GM04503 (cell line): ENCODE data around the gene MOXD1.

Experiments used
- DNase-seq: peaks from one replicate; pipeline ENCODE4 v3.0.0-alpha.2; 2012; ENCODE audit warnings: low read depth

Gene MOXD1

GRCh38 chr6:132399376-132400074 lies 1.8 kb downstream of the MOXD1 start:
- no peak for DNase-seq

DNA sequence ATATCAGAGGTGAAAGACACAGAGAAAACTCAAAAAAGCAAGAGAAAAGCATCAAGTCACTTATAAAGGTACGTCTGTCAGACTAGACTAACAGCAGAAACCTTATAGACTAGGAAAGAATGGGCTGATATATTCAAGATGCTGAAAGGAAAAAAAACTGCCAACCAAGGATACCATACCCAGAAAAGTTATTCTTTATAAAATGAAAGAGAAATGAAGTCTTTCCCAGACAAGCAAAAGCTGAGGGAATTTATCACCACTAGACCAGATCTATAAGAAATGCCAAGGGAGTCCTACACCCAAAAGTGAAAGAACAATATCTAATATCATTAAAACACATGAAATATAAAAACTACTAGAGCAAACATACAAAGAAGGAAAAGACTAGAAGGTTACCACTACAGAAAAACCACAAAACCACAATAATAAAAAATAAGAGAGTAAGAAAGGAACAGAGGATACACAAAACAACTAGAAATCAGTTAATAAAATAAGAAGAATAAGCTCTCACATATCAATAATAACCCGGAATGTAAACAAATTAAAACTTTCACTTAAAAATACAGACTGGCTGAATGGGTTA lies 6.2 kb downstream of the MOXD1 start:
- DNase-seq, result no peak

GRCh38 chr6:132392792-132393191 lies 8.5 kb downstream of the MOXD1 start:
- no peak for DNase-seq

DNA sequence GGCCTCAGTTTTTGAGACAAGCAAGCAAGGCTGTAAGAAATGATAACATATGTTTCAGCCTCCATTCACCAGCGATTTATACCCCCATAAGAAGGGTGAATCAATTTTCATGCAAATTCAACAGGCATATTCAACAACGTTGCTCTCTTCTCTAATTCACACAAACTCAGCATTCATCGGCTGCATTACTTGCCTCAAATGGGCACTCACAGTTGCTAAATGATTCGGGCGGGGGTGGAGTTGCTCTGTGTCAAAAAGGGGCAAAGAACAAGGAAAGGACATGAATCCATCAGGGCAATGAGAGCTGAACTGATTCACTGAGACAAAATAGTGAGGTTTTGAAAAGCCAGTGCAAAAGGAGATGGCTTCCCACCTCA lies 9.0 kb downstream of the MOXD1 start:
- no peak for DNase-seq

DNA sequence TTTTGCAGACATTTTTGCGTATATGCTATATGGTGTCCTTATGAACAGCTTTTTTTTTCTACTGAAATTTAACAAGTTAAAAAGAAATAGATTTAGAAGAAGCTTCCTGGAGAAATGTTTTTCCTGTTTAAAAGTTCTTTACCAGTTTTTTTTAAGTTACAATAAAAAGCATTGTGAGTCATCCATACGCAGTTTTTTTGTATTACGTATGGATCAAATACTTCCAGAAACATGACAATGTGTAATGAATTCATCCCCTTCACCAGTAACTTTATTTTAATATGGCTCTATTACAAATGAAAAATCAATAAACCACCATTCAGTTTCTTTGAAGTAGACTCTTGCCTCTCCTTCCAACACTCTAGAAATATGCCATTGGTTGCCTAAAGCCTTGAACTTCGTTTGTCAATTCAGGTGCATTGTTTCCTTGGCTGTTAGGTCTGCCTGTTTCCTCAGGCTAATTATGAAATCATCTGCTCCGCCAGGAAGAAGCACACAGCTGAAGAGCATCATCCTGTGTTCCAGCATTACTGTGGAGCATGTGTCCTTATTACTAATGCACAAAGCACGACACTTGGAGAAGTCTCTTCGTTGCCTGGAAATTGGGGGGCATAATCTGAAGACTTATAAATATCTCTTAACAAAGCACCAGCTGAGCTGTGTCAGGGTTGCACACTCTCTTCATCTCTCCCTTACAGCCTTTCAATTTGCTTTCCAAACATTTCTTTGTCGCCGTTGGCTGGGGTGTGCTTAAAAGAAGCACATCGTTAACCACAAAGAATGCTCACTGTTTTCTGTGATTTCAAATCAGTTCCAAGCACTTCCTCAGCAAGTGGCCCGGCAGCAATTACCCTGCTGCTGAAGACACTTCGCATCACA lies 9.6 kb downstream of the MOXD1 start:
- peak; percentile 82 for DNase-seq

DNA sequence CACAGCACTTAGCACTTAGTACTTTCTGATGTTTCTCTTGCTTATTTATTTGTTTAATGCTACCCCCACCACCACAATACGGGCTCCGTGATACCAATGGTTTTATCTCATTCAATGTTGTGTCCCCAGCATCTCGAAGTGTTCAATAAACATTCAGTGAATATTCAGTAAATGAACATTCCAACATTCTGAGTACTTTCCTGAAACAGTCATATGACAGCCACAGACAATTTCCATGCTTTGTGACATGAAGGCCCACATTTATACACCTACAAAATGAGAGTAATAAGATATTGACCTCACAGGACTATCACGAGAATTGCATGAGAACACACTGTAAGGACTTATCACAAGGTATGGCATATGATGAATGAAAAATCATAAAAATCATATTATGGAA lies 10.8 kb downstream of the MOXD1 start:
- no peak for DNase-seq

DNA sequence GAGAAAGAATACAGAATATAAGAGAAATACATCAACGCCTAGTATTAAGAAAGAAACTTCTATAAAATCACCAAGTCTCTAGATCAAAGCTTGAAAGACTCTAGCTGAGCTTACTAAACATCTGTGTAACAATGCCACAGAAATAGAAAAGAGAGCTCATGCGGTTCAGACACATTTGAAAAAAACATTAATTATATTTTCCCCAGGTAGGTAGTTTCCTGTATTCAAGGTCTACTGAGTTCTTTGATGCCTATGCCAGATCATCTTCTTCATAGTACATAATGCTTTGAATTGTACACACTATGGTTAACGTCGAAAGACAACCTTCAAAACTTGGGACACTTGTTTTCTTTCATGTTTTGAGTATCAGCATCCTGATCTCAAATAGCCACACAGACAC lies 11.3 kb downstream of the MOXD1 start:
- DNase-seq, result no peak

- DNase-seq, result no peak
These were observed 13.0 kb downstream of the MOXD1 start for GRCh38 chr6:132388291-132388690.

GRCh38 chr6:132382630-132383175 lies 18.6 kb downstream of the MOXD1 start:
- DNase-seq, result no peak

- no peak for DNase-seq
These were observed 19.9 kb downstream of the MOXD1 start for GRCh38 chr6:132381381-132381780.

DNA sequence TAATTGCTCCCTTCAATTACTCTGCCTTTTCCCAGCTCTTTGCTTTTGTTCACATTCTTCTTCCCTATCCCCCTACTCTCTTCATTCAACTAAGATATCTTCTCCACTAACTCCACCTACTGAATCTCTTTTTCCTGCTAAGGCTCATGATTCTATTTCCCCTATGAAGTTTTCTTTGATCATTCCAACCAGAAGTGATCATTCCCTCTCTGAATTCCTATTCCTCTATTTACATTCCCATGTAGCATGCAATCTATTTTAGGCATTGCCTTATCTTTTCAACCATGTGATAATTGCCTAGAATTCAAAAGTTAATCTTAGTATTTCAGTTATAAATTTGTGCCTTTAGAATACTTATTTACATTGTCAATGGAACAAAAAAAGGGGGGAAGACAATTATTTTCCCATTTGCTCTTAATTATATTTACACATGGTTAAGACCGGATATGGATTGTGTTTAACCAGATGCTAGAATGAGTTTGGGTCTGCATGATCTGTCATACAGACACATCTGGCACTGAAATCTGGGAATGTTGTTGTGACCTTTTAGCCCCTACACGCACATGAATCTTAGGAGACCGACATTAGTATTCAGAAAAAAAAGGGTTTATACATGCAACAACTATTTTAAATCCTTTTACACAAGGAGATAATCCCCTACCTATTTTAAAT lies 20.8 kb downstream of the MOXD1 start:
- no peak for DNase-seq

GRCh38 chr6:132369526-132369925 lies 31.7 kb downstream of the MOXD1 start:
- peak; percentile 69 for DNase-seq

GRCh38 chr6:132368916-132369481 lies 32.3 kb downstream of the MOXD1 start:
- DNase-seq, result no peak

- DNase-seq, result no peak
These were observed 35.9 kb downstream of the MOXD1 start for GRCh38 chr6:132365281-132365907.

GRCh38 chr6:132364306-132365074 lies 36.8 kb downstream of the MOXD1 start:
- DNase-seq, result no peak

- DNase-seq, result no peak
These were observed 38.7 kb downstream of the MOXD1 start for GRCh38 chr6:132362442-132363185.

- no peak for DNase-seq
These were observed 40.2 kb downstream of the MOXD1 start for GRCh38 chr6:132361101-132361500.

DNA sequence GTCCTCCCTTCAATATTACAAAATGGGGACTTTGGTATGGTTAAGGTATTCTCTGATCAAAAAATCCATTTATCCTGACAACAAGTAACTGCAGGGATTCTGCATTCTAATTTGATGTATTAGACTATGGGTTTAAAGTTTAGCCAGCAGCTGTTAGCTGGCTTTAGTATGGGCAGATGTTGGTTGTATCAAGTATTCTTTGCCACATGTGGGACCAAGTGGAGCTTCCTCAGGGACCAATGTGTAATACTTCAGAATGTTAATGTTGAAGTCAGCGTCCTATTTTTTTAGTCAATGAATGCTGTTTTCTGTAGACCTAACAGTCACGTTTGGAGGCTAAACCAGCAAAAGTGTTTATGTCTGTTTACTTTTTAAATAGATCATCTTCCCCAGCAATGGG lies 41.4 kb downstream of the MOXD1 start:
- no peak for DNase-seq

DNA sequence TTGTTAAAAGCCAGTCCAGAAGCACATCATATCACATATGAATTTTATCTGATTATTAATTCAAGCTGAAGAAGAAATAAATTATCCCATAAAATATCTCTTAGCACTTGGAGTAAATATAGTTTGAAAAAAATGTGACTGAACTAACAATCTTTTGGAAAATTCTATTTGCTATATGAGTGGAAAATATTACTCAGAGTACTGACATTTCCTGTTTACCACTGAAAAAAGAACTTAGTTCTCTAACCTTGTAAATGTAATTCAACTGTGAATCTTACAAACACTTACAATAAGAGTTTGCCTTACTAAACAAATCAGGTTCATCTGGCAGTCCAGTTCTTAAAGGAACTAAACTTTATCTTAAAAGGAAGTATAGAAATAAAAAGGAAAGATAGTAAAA lies 44.2 kb downstream of the MOXD1 start:
- no peak for DNase-seq
